PC-9 (cell line): ENCODE results near the gene PITPNC1.

Experiments used
- CTCF ChIP-seq: fragments of 200-600 bp; sonication (generic); conservative IDR thresholded peaks from 2 replicates; pipeline ENCODE4 v1.6.1; 2017; ENCODE audit warnings: mixed run types, antibody characterized with exemption, mild to moderate bottlenecking, moderate library complexity
- EZH2 ChIP-seq: fragments of 200-600 bp; sonication (generic); IDR thresholded peaks from 2 replicates; pipeline ENCODE4 v1.8.0; 2017; ENCODE audit warnings: antibody characterized with exemption, low read depth

DNA sequence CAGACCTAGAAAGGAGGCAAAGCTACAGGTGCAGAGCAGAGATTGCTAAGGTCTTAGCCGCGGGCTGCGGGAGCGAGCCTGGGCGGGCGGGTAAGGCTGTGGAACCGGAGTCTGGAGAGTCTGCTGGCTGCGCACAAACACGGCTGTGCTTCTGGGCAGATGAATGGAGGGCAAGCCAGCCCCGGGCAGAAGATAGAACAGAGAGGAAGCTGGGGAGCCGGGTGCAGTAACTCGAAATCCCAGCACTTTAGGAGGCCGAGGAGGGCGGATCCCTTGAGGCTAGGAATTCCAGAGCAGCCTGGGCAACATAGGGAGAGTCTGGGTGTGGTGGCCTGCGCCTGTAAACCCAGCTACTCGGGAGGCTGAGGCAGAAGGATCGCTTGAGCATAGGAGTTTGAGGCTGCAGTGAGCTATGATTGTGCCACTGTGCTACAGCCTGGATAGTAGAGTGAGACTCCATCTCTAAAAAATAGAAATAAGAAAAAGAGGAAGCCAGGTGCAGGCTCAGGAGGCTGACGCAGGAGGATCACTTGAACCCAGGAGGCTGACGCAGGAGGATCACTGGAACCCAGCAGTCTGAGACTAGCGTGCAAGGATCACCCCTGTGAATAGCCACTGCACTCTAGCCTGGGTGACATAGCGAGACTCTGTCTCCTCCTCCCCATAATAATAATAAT lies 56.3 kb downstream of the PITPNC1 start:
- TF ChIP-seq CTCF (no peak), EZH2 (no peak)
